SH-SY5Y (cell line): ENCODE measurements around the gene ELP2.

Source experiments
- GATA2 ChIP-seq: IDR thresholded peaks from 2 replicates; pipeline ENCODE4 v1.6.1; 2011; ENCODE audit warnings: mild to moderate bottlenecking, low read depth, low read length
- GATA3 ChIP-seq: IDR thresholded peaks from 2 replicates; pipeline ENCODE4 v1.6.1; 2011; ENCODE audit warnings: low read depth, mild to moderate bottlenecking, low read length, moderate library complexity

The ELP2 gene

GRCh38 chr18:36201765-36202164, 72.1 kb downstream of the ELP2 start:
- TF ChIP-seq GATA2: no peak

DNA sequence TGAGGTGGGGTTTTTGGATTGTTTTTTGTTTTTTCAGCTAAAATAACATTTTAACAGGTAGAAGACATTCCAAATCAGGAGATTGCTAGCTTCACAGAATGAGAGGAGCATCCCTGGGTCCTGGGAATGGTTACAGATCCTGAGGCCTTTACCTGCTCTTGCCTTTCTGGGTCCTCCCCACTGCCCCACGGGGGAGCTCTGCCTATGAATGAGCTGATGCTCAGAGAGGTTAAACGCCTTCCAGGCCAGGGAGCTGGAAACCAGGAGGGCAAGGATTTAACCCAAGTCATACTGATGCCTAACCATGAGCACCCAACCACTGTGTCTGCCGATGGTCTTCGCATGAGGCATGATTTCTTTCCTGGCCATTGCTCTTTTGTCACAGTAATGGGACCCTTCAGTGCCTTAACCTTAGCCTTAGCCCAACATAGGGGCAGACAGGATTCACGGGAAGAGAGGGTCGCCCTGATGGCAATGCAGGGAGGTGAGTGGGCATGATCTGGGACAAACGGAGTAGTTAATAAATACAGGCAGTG, 73.7 kb downstream of the ELP2 start:
- TF ChIP-seq GATA3: no peak
- no peak for TF ChIP-seq GATA2

DNA sequence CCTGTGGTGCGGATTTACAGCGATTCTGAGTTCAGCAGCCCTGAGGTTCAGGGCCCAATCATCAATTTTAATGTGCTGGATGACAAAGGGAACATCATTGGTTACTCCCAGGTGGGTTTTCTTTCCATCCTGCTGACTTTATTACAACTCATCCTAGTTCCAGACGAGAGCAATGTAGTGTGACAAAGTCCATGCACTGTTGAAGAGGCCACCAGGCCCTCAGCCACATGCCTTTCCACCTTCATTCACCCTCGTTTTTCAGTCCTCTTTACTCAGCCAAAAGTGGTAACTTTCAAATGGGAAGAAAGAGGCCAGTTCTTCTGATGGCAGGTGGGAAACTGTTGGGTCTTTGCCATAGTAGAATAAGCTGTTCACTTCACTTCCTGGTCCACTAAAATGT, 75.5 kb downstream of the ELP2 start:
- TF ChIP-seq GATA3 (no peak), GATA2 (no peak)

DNA sequence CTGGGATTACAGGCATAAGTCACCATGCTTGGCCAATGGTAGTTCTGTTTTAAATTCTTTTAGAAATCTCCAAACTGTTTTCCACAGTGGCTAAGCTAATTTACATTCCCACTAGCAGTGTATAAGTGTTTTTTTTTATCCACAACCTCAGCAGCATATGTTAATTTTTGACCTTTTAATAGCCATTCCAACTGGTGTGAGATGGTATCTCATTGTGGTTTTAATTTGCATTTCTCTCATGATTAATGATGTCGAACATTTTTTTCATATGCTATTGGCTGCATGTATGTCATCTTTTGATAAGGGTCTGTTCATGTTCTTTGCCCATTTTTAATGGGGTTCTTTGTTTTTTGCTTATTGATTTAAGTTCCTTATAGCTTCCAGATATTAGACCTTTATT, 77.6 kb downstream of the ELP2 start:
- TF ChIP-seq GATA2 (no peak), GATA3 (no peak)

DNA sequence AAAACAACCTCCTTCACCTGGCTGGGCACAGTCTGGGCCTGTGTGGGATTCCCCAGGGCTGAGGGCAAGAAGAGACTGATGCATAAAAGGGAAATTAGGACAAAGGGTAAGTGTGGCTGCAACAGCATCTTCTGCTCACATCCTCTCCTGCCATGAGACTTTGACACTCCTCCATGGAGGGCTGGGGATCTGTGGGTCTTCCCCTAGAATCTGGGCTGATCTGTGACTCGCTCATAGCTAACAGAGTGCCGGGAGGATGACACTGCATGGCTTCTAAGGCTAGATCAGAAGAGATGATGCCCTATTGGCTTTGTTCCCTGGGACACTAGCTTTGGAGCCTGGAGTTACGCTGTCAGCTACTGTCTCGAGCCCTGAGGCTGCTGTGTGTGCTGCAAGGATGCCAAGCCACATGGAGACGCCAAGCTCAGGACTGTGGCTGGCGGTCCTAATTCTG, 81.9 kb downstream of the ELP2 start:
- no peak for TF ChIP-seq GATA2
- TF ChIP-seq GATA3: no peak

GRCh38 chr18:36212301-36213171, 82.8 kb downstream of the ELP2 start:
- no peak for TF ChIP-seq GATA2
- no peak for TF ChIP-seq GATA3

DNA sequence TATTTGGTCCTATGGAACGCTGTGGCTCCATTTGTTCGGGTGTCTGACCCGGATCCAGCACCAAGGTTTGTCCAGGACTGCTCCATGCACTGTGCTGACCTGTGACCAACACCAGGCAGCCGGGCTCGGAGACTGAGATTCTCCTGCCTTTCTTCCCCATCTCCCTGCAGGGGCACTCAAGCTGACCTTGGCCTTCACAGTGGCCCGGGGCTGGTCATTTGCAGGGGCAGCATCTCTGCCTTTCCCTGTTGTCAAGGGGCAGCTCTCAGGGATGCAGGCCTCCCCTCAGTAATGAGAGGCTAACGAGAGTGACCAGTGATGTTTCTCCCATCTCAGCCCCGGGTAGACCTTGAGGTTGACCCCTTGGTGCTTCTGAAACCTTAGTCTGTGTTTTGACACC, 85.1 kb downstream of the ELP2 start:
- TF ChIP-seq GATA3: no peak
- no peak for TF ChIP-seq GATA2

- no peak for TF ChIP-seq GATA3
Measured at GRCh38 chr18:36215577-36215976, 85.9 kb downstream of the ELP2 start.

DNA sequence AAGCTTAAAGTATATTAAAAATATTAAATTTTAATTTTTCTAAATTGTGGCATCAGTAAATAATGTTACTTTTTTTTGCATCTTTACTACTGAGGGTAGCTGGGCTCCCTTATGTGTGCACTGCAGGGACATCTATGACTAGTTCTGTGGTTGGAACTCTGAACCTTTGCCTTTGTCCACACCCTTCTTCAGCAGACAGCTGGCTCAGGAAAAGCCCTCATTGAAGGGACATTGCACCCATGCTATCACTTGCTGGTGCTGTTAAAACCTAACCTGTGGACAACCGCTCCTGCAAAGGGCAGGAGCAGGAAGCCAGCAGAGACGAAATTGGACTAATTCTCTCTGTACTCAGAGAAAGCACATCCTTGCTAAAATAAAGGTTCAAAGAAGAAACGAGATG, 87.6 kb downstream of the ELP2 start:
- TF ChIP-seq GATA3: no peak
- TF ChIP-seq GATA2: no peak

DNA sequence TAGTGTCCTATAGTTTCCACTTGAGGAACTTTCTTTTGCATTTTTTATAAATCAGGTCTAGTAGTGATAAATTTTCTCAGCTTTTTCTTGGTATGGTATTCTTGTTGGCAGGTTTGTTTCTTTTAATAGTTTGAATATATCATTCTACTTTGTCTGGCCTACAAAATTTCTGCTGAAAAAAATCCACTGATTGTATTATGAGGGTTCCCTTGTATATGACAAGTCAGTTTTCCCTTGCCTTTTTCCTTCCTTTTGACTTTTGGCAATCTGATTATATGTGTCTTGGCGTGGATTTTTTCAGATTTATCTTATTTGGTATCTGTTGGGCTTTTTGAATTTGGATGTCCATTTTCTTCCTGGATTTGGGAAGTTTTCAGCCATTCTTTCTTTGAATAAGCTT, 99.5 kb downstream of the ELP2 start:
- no peak for TF ChIP-seq GATA3
- no peak for TF ChIP-seq GATA2
